ENCODE results near the gene CLNS1A. TPM values are rescaled to one million over a fixed set of nuclear protein-coding genes. Genes with fewer than 3 reads are reported as not detected.

The CLNS1A gene
- polyA plus RNA-seq, 3 donors: 53.1 to 140 (median 139) TPM

DNA sequence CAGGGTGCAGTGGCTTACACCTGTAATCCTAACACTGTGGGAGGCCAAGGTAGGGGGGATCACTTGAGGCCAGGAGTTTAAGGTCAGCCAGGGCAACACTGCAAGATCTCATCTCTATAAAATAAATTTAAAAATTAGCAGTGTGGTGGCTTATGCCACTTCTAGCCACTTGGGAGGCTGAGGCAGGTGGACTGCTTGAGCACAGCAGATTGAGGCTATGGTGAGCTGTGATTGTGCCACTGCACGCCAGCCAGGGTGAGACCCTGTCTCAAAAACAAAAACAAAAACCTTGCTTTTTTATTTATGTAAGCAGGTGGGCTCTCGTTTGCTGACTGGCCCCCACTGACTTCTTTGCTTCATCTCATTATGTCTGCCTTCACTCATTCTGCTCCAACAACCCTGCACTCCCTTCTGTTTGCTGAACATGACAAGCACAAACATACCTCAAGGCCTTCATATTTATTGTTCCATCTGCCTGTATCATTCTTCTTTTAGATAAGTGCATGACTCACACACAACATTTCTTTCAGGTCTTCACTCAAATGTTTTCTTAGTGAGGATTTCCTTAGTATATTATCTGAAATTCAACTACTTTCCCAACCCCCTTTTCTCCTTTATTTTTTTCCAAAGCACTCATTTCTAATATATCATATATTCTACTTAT lies 32.4 kb upstream of the CLNS1A start:
- Histone ChIP-seq H3K36me3 (replicated peaks in 1 of 2; ENCODE audit: control insufficient read depth in 1 of 2, insufficient read depth in 2 of 2, low read length in 2 of 2) (peaks cover 77 to 98% of the 10 kb centered on the region in 2 donors), H2AFZ (ENCODE audit: insufficient read depth, low read depth, low read length, poor library complexity, severe bottlenecking) (no peak overlapping the region), H3K9ac (ENCODE audit: insufficient read depth, low read length, poor library complexity, severe bottlenecking) (no peak overlapping the region), H3K4me1 (ENCODE audit: control insufficient read depth in 1 of 2, insufficient read depth in 2 of 2, low read length in 2 of 2) (no peaks in the 10 kb centered on the region), H3K9me3 (replicated peaks in 1 of 2; ENCODE audit: control insufficient read depth in 1 of 2, insufficient read depth in 1 of 2, low read length in 2 of 2) (no peaks in the 10 kb centered on the region), H3K4me2 (replicated peaks; ENCODE audit: extremely low read depth, low read length, poor library complexity, severe bottlenecking) (no peak overlapping the region), H4K20me1 (ENCODE audit: insufficient read depth, low read length) (no peaks in the 10 kb centered on the region), H3K27me3 (ENCODE audit: control insufficient read depth in 2 of 2, insufficient read depth in 2 of 2, low read length in 2 of 2) (no peaks in the 10 kb centered on the region), H3K27ac (ENCODE audit: low read depth in 1 of 2, low read length in 2 of 2) (no peak overlapping the region), H3K4me3 (replicated peaks in 1 of 3; ENCODE audit: low read depth in 2 of 3, low read length in 3 of 3) (no peak overlapping the region), H3K79me2 (ENCODE audit: insufficient read depth, low read length) (no peaks in the 10 kb centered on the region)
- Mint-ChIP-seq H3K4me3 (no peak overlapping the region), H3K27ac (peak overlapping the region in 2 of 7 donors; percentile 13 to 48), H3K4me1 (no peaks in the 10 kb centered on the region), H3K27me3 (ENCODE audit: low read depth in 3 of 3) (peaks cover 0 to 3% (median 0%) of the 10 kb centered on the region in 3 donors), H3K9me3 (no peaks in the 10 kb centered on the region), H3K36me3 (peaks cover 76 to 92% of the 10 kb centered on the region in 2 donors)
- TF ChIP-seq, protein P1, sequence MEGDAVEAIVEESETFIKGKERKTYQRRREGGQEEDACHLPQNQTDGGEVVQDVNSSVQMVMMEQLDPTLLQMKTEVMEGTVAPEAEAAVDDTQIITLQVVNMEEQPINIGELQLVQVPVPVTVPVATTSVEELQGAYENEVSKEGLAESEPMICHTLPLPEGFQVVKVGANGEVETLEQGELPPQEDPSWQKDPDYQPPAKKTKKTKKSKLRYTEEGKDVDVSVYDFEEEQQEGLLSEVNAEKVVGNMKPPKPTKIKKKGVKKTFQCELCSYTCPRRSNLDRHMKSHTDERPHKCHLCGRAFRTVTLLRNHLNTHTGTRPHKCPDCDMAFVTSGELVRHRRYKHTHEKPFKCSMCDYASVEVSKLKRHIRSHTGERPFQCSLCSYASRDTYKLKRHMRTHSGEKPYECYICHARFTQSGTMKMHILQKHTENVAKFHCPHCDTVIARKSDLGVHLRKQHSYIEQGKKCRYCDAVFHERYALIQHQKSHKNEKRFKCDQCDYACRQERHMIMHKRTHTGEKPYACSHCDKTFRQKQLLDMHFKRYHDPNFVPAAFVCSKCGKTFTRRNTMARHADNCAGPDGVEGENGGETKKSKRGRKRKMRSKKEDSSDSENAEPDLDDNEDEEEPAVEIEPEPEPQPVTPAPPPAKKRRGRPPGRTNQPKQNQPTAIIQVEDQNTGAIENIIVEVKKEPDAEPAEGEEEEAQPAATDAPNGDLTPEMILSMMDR (IDR thresholded peaks at IDR 0.05): no peak
- 100% methylated on average over 1 of the region's 2 CpGs for WGBS (ENCODE audit: insufficient coverage)
- intact Hi-C loops (cut with micrococcal nuclease): no loop called here
- DNase-seq: no peak

DNA sequence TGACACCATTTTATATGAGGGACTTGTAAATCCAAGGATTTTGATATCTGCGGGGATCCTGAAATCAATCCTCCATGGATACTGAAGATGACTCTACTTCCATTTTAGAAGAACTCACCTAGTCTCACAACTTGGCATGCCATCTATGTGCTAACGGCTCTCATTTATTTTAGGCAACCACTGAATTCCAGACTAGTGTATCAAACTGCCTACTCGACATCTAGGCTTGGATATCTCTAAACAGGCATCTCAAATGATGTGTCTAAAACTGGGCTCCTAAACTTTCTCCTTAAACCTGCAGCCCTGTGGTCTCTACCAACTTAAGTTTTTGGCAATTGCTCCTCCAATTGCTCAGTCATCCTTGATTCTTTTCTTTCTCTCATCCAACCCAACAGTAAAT lies 31.2 kb upstream of the CLNS1A start:
- no peaks in the 10 kb centered on the region for H3K27me3 ChIP-seq (ENCODE audit: control insufficient read depth in 2 of 2, insufficient read depth in 2 of 2, low read length in 2 of 2)
- no peaks in the 10 kb centered on the region for H3K4me1 ChIP-seq (ENCODE audit: control insufficient read depth in 1 of 2, insufficient read depth in 2 of 2, low read length in 2 of 2)
- no peak overlapping the region for H3K27ac Mint-ChIP-seq
- H3K79me2 ChIP-seq (ENCODE audit: insufficient read depth, low read length): no peaks in the 10 kb centered on the region
- intact Hi-C loops (cut with micrococcal nuclease): no loop called here
- H3K4me3 Mint-ChIP-seq: no peak overlapping the region
- DNase-seq: no peak
- no peaks in the 10 kb centered on the region for H3K4me1 Mint-ChIP-seq
- peaks cover 75 to 90% of the 10 kb centered on the region in 2 donors for H3K36me3 Mint-ChIP-seq
- TF ChIP-seq, protein P1 (IDR thresholded peaks at IDR 0.05): no peak
- no peaks in the 10 kb centered on the region for H4K20me1 ChIP-seq (ENCODE audit: insufficient read depth, low read length)
- H2AFZ ChIP-seq (ENCODE audit: insufficient read depth, low read depth, low read length, poor library complexity, severe bottlenecking): no peak overlapping the region
- H3K4me3 ChIP-seq (replicated peaks in 1 of 3; ENCODE audit: low read depth in 2 of 3, low read length in 3 of 3): no peak overlapping the region
- H3K4me2 ChIP-seq (replicated peaks; ENCODE audit: extremely low read depth, low read length, poor library complexity, severe bottlenecking): no peak overlapping the region
- peaks cover 0 to 3% (median 0%) of the 10 kb centered on the region in 3 donors for H3K27me3 Mint-ChIP-seq (ENCODE audit: low read depth in 3 of 3)
- no peaks in the 10 kb centered on the region for H3K9me3 ChIP-seq (replicated peaks in 1 of 2; ENCODE audit: control insufficient read depth in 1 of 2, insufficient read depth in 1 of 2, low read length in 2 of 2)
- WGBS (ENCODE audit: insufficient coverage): 100% methylated on average over 2 of the region's 3 CpGs
- H3K9me3 Mint-ChIP-seq: no peaks in the 10 kb centered on the region
- H3K27ac ChIP-seq (ENCODE audit: low read depth in 1 of 2, low read length in 2 of 2): no peak overlapping the region
- H3K9ac ChIP-seq (ENCODE audit: insufficient read depth, low read length, poor library complexity, severe bottlenecking): no peak overlapping the region
- H3K36me3 ChIP-seq (replicated peaks in 1 of 2; ENCODE audit: control insufficient read depth in 1 of 2, insufficient read depth in 2 of 2, low read length in 2 of 2): peaks cover 69 to 98% of the 10 kb centered on the region in 2 donors

Measured in CD14-positive monocyte (primary cell).